HCT116 (cell line): ENCODE data around the gene H2AZ2. TPM values are rescaled to one million over a fixed set of nuclear protein-coding genes. Genes with fewer than 3 reads are reported as not detected.

ENCODE experiments used
- ATAC-seq: fragments of 200-7000 bp; cut with Tn5 transposase; 2 replicates; pipeline ENCODE4 v1.9.1; 2020; ENCODE audit warnings: mild to moderate bottlenecking, moderate library complexity
- BruUV-seq: library from RNA; stranded (reverse); fragments of 400-500 nt; replicated peaks from 2 replicates; lab custom pipeline; 2021; lab: Mats Ljungman, UMichigan
- CTCF ChIA-PET: fragments of 300-600 bp; sonication (Branson Sonifier 250); formaldehyde crosslinking; loops from one replicate; lab custom pipeline; 2021; ENCODE audit warnings: antibody characterized with exemption; lab: Charles Lee
- POLR2A ChIA-PET: fragments of 300-600, 350-600 bp; sonication (Branson Sonifier 250); formaldehyde crosslinking; loops from one replicate; lab custom pipeline; 2021; ENCODE audit warnings: antibody characterized with exemption; lab: Charles Lee
- RAD21 ChIA-PET, 2 experiments: fragments of 300-600 bp; sonication (Branson Sonifier 250); formaldehyde crosslinking; loops; one replicate each; lab custom pipeline; 2023; ENCODE audit warnings: low total read pairs in 2 of 2; ENCODE audit not compliant: uncharacterized antibody in 2 of 2, unreplicated experiment in 2 of 2, low non-redundant PET in 1 of 2; lab: Charles Lee
- DNase-seq: peaks from one replicate; pipeline ENCODE4 v3.0.0-alpha.2; 2010; ENCODE audit warnings: low read depth, low spot score
- H2AFZ ChIP-seq: fragments of 200-600 bp; shearing (Covaris generic), sonication (generic); 2 replicates; pipeline ENCODE4 v1.6.1; 2017; ENCODE audit warnings: low read depth, mixed run types, mixed read lengths, antibody characterized with exemption, low read length; ENCODE audit not compliant: poor library complexity, severe bottlenecking
- H3K27ac ChIP-seq: 2 replicates; pipeline ENCODE4 v1.5.1; 2012; ENCODE audit warnings: low read depth, low read length
- H3K27me3 ChIP-seq: fragments of 200-600 bp; sonication (generic); 2 replicates; pipeline ENCODE4 v1.6.1; 2016; ENCODE audit warnings: mixed run types, low read length, mixed read lengths; ENCODE audit not compliant: insufficient read depth
- H3K36me3 ChIP-seq, 2 experiments: fragments of 200-500 bp in 1 of 2; fragments of 200-600 bp in 1 of 2; sonication (Bioruptor generic) in 1 of 2; sonication (generic) in 1 of 2; 2 replicates each; pipeline versions ENCODE4 v1.5.1 to v1.6.1; 2014 to 2016; ENCODE audit warnings: low read length in 2 of 2, inconsistent platforms in 1 of 2, mixed read lengths in 1 of 2, mixed run types in 1 of 2; ENCODE audit not compliant: insufficient read depth in 2 of 2, control insufficient read depth in 1 of 2
- H3K4me1 ChIP-seq, 2 experiments: fragments of 200-600 bp in 1 of 2; sonication (generic) in 1 of 2; 2 replicates each; pipeline versions ENCODE4 v1.5.1 to v1.6.1; 2012 to 2017; ENCODE audit warnings: low read length in 2 of 2, inconsistent platforms in 1 of 2, mild to moderate bottlenecking in 1 of 2, mixed read lengths in 1 of 2, mixed run types in 1 of 2, moderate library complexity in 1 of 2; ENCODE audit not compliant: insufficient read depth in 2 of 2, control insufficient read depth in 1 of 2
- H3K4me2 ChIP-seq: fragments of 200-600 bp; sonication (generic); 2 replicates; pipeline ENCODE4 v1.6.1; 2017; ENCODE audit warnings: mixed run types, low read length, mixed read lengths
- H3K4me3 ChIP-seq, 2 experiments: fragments of 200-600 bp in 1 of 2; sonication (generic) in 1 of 2; replicated peaks in 1 of 2; 2 replicates each; pipeline ENCODE4 v1.5.1; 2011 to 2016; ENCODE audit warnings: low read length in 2 of 2, control low read depth in 1 of 2, low read depth in 1 of 2, mild to moderate bottlenecking in 1 of 2, mixed read lengths in 1 of 2, mixed run types in 1 of 2
- H3K79me2 ChIP-seq: fragments of 200-600 bp; sonication (generic); 2 replicates; pipeline ENCODE4 v1.6.1; 2017; ENCODE audit warnings: mild to moderate bottlenecking, mixed run types, low read length, moderate library complexity, mixed read lengths; ENCODE audit not compliant: insufficient read depth
- H3K9ac ChIP-seq: fragments of 200-600 bp; sonication (generic); 2 replicates; pipeline ENCODE4 v1.6.1; 2016; ENCODE audit warnings: low read length, mixed read lengths
- H3K9me2 ChIP-seq: fragments of 200-600 bp; sonication (generic), shearing (Covaris generic); 2 replicates; pipeline ENCODE4 v1.6.1; 2017; ENCODE audit warnings: mixed run types, mild to moderate bottlenecking, moderate library complexity; ENCODE audit not compliant: insufficient read depth
- H3K9me3 ChIP-seq, 2 experiments: fragments of 200-500 bp in 1 of 2; fragments of 200-600 bp in 1 of 2; sonication (Bioruptor generic) in 1 of 2; sonication (generic) in 1 of 2; 2 replicates each; pipeline ENCODE4 v1.6.1; 2014 to 2017; ENCODE audit warnings: low read length in 2 of 2, mixed read lengths in 2 of 2, inconsistent platforms in 1 of 2, low read depth in 1 of 2, mild to moderate bottlenecking in 1 of 2, mixed run types in 1 of 2, moderate library complexity in 1 of 2; ENCODE audit not compliant: control insufficient read depth in 1 of 2, insufficient read depth in 1 of 2
- H4K20me1 ChIP-seq: fragments of 200-600 bp; sonication (generic), shearing (Covaris generic); 2 replicates; pipeline ENCODE4 v1.6.1; 2017; ENCODE audit warnings: mixed run types, mild to moderate bottlenecking, moderate library complexity; ENCODE audit not compliant: insufficient read depth
- ATF3 ChIP-seq: IDR thresholded peaks from 2 replicates; pipeline ENCODE4 v1.6.1; 2012
- CBX3 ChIP-seq: IDR thresholded peaks from 2 replicates; pipeline ENCODE4 v1.6.1; 2012; ENCODE audit warnings: low read depth
- CEBPB ChIP-seq: IDR thresholded peaks from 2 replicates; pipeline ENCODE4 v1.6.1; 2012; ENCODE audit warnings: low read depth
- CTCF ChIP-seq, 3 experiments: fragments of 200-600 bp in 1 of 3; sonication (generic) in 1 of 3; IDR thresholded peaks in 2 of 3; conservative IDR thresholded peaks in 1 of 3; 2 replicates each; pipeline ENCODE4 v1.5.1; 2012 to 2017; ENCODE audit warnings: low read depth in 2 of 3, low read length in 2 of 3, antibody characterized with exemption in 1 of 3, borderline replicate concordance in 1 of 3, control low read depth in 1 of 3, mild to moderate bottlenecking in 1 of 3, mixed read lengths in 1 of 3, mixed run types in 1 of 3, moderate library complexity in 1 of 3; ENCODE audit not compliant: insufficient read depth in 1 of 3
- EGR1 ChIP-seq: IDR thresholded peaks from 2 replicates; pipeline ENCODE4 v1.6.1; 2012; ENCODE audit warnings: low read depth
- EZH2 ChIP-seq: fragments of 200-600 bp; sonication (generic); IDR thresholded peaks from 2 replicates; pipeline ENCODE4 v1.6.1; 2017; ENCODE audit warnings: antibody characterized with exemption, mixed run types
- MAX ChIP-seq: IDR thresholded peaks from 2 replicates; pipeline ENCODE4 v1.6.1; 2012
- SRF ChIP-seq: IDR thresholded peaks from 2 replicates; pipeline ENCODE4 v1.6.1; 2012; ENCODE audit warnings: low read depth
- ZBTB33 ChIP-seq: IDR thresholded peaks from 2 replicates; pipeline ENCODE4 v1.6.1; 2011; ENCODE audit warnings: mild to moderate bottlenecking, low read length, moderate library complexity; ENCODE audit not compliant: insufficient replicate concordance; ENCODE audit errors: extremely low read depth
- intact Hi-C: fragments of 100-400 bp; cut with micrococcal nuclease; formaldehyde crosslinking; loops from 2 replicates; pipeline ENCODE4 v1.10.0; 2022
- total RNA-seq: library from RNA; stranded (reverse); gene quantifications from one replicate; pipeline ENCODE4 v1.2.1, GENCODE V29; 2021; ENCODE audit not compliant: unreplicated experiment

Gene H2AZ2
- total RNA-seq, 1 experiment from 2014 or later = 226 TPM

DNA sequence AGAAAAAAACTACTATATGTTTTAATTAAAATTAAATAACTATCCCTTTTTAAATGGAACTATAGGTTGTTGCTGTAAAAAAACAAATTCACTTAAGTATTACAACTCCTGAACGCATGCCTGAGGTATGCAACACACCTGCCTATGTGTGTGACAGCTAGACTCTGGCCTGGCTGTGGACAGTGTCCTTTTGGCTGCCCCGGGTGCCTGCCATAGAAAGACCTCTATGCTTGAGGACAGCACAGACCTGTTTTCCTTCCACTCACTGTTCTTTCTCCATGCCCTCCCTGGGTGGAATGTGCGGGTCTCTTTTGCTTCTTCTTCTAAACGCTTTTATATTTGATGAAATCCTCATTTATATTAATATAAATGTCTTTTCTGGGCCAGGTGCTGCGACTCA, 57.9 kb downstream of the H2AZ2 start:
- Histone ChIP-seq H3K4me3 (no peak overlapping the region), H3K9me2 (no peaks in the 10 kb centered on the region), H3K36me3 (no peaks in the 10 kb centered on the region), H3K27ac (no peak overlapping the region), H2AFZ (no peak overlapping the region), H3K4me1 (peaks cover 0 to 14% of the 10 kb centered on the region in 2 experiments; a peak in 1 of 4 replicates), H3K9ac (no peak overlapping the region), H3K79me2 (no peaks in the 10 kb centered on the region), H4K20me1 (no peaks in the 10 kb centered on the region), H3K27me3 (no peaks in the 10 kb centered on the region), H3K4me2 (no peak overlapping the region), H3K9me3 (no peaks in the 10 kb centered on the region)
- ATAC-seq (no peak), DNase-seq (no peak)
- TF ChIP-seq SRF (no peak), EGR1 (no peak), CEBPB (no peak), EZH2 (no peak), CTCF (IDR thresholded peaks at IDR 0.05 in 2 of 3, conservative IDR thresholded peaks at IDR 0.05 in 1 of 3; ENCODE audit: borderline replicate concordance in 1 of 3, insufficient read depth in 1 of 3, low read depth in 2 of 3, low read length in 2 of 3) (no peak), ZBTB33 (no peak), MAX (no peak), CBX3 (no peak), ATF3 (no peak)
- intact Hi-C loops = loop anchor here (10.0 kb wide), 1 partner anchor 135 kb away; no protein-coding TSS in a partner anchor
- no TSS peak for BruUV-seq
- ChIA-PET RAD21 (no interaction called here), CTCF (no interaction called here), POLR2A (no interaction called here)
